ENCODE measurements around the gene MIDN. TPM values are rescaled to one million over a fixed set of nuclear protein-coding genes. Genes with fewer than 3 reads are reported as not detected.
A peak's percentile ranks its signal among the peaks of the same experiment; 100 is the strongest.

Gene MIDN
- total RNA-seq, 2 donors from 2014 or later, result 35.8 to 42.9 TPM

DNA sequence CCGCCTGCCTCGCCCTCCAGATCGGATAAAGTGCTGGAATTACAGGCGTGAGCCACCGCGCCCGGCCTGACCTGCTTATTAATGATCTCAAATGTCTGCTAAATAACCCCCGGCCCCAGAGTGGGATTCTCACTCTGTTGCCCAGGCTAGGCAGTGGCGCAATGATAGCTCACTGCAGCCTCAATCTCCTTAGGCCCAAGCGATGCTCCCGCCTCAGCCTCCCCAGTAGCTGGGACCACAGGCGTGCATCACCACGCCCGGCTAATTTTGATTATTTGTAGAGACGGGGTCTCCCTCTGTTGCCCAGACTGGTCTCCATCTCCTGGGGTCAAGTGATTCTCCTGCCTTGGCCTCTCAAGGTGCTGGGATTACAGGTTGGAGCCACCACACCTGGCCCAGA lies 7.5 kb upstream of the MIDN start:
- 67% methylated on average over 15 of the region's 15 CpGs for WGBS
- Histone ChIP-seq H3K4me3 (peak overlapping the region in 1 of 2 donors; percentile 83), H3K36me3 (no peaks in the 10 kb centered on the region), H3K4me1 (replicated peaks) (peaks cover 36% of the 10 kb centered on the region), H3K27ac (peak overlapping the region; percentile 89 to 90), H3K9me3 (no peaks in the 10 kb centered on the region), H3K27me3 (replicated peaks; ENCODE audit: insufficient read depth) (no peaks in the 10 kb centered on the region)
- intact Hi-C loops (cut with DNase I), result loop anchor here (10.0 kb wide), 1 partner anchor 206 kb away; no protein-coding TSS in a partner anchor
- TF ChIP-seq, protein P1, sequence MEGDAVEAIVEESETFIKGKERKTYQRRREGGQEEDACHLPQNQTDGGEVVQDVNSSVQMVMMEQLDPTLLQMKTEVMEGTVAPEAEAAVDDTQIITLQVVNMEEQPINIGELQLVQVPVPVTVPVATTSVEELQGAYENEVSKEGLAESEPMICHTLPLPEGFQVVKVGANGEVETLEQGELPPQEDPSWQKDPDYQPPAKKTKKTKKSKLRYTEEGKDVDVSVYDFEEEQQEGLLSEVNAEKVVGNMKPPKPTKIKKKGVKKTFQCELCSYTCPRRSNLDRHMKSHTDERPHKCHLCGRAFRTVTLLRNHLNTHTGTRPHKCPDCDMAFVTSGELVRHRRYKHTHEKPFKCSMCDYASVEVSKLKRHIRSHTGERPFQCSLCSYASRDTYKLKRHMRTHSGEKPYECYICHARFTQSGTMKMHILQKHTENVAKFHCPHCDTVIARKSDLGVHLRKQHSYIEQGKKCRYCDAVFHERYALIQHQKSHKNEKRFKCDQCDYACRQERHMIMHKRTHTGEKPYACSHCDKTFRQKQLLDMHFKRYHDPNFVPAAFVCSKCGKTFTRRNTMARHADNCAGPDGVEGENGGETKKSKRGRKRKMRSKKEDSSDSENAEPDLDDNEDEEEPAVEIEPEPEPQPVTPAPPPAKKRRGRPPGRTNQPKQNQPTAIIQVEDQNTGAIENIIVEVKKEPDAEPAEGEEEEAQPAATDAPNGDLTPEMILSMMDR (IDR thresholded peaks at IDR 0.05), result no peak
- TF ChIP-seq POLR2AphosphoS5 (IDR thresholded peaks at IDR 0.05) (no peak), POLR2A (IDR thresholded peaks at IDR 0.05) (no peak)
- DNase-seq (ENCODE audit: low spot score), result no peak

DNA sequence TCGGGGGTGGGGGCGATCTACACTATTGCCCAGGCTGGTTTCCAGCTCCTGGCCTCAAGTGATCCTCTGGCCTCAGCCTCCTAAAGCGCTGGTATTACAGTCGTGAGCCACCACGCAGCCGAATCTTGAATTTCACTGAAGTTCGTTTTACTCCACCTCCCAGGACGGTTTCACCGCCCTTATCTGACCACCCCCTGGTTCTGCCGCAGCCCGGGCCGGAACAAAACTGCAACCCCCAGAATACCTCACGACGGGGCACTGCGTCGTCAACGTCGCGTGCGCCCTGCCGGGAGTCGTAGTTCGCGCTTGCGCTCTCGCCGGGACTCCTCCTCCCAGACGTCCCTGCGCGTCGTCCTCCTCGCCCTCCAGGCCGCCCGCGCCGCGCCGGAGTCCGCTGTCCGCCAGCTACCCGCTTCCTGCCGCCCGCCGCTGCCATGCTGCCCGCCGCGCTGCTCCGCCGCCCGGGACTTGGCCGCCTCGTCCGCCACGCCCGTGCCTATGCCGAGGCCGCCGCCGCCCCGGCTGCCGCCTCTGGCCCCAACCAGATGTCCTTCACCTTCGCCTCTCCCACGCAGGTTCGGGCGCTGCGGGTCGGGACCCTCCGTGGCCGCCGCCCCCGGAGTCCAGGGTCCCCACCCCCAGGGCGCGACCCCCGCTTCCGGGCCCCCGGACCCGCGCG lies 6.8 kb upstream of the MIDN start, which contains the start of gene ATP5F1D:
ATP5F1D (plus strand) TSS at position 335 of the 679 bp plus-strand sequence; CDS start at position 435, 100 bp downstream.
- Histone ChIP-seq H3K4me1 (replicated peaks) (peaks cover 42% of the 10 kb centered on the region), H3K27ac (peak within 1 kb of the TSS; percentile 89 to 90), H3K36me3 (no peaks in the 10 kb centered on the region), H3K4me3 (peak within 1 kb of the TSS; percentile 83 to 92), H3K9me3 (no peaks in the 10 kb centered on the region), H3K27me3 (replicated peaks; ENCODE audit: insufficient read depth) (no peaks in the 10 kb centered on the region)
- intact Hi-C loops (cut with DNase I), result loop anchor here (10.0 kb wide), 1 partner anchor 207 kb away; no protein-coding TSS in a partner anchor
- peak; percentile 92 for DNase-seq (ENCODE audit: low spot score)
- 1% methylated on average over 69 of the region's 79 CpGs for WGBS
- TF ChIP-seq POLR2A (IDR thresholded peaks at IDR 0.05) (peak; percentile 77), POLR2AphosphoS5 (IDR thresholded peaks at IDR 0.05) (peak; percentile 96)
- TF ChIP-seq, protein P1 (IDR thresholded peaks at IDR 0.05), result peak in 2 of 4 experiments; percentile 35 to 37

DNA sequence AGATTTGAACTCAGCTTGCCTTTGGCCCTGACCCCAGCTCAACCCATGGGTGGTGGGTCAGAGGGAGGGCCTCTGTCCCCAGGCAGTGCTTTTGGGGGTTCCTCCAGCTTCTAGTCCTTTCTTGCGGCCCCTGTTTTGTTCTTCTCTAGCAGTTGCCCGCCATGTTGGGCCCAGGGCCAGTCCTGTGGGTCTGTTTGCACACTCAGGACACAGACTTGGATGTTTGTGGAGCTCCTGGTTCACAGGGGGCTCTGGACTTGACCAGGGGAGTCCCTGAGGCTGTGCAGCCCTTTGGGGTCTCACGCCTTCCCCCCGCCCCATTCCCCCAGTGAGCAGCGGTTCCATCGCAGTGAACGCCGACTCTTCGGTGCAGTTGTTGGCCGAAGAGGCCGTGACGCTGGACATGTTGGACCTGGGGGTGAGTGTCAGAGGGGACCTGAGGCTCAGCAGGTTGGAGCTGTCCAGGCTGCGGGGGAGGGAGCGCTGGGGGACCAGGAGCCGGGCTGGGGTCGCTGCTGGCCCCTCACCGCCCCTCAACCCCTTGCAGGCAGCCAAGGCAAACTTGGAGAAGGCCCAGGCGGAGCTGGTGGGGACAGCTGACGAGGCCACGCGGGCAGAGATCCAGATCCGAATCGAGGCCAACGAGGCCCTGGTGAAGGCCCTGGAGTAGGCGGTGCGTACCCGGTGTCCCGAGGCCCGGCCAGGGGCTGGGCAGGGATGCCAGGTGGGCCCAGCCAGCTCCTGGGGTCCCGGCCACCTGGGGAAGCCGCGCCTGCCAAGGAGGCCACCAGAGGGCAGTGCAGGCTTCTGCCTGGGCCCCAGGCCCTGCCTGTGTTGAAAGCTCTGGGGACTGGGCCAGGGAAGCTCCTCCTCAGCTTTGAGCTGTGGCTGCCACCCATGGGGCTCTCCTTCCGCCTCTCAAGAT lies 4.4 kb upstream of the MIDN start:
- peak; percentile 79 for TF ChIP-seq POLR2AphosphoS5 (IDR thresholded peaks at IDR 0.05)
- TF ChIP-seq, protein P1 (IDR thresholded peaks at IDR 0.05), result peak; percentile 94 to 99 (median 98)
- no peak for TF ChIP-seq POLR2A (IDR thresholded peaks at IDR 0.05)
- H3K9me3 ChIP-seq, result no peaks in the 10 kb centered on the region
- peak; percentile 87 for DNase-seq (ENCODE audit: low spot score)
- H3K27ac ChIP-seq, result peak overlapping the region; percentile 91 to 100
- H3K27me3 ChIP-seq (replicated peaks; ENCODE audit: insufficient read depth), result no peaks in the 10 kb centered on the region
- H3K4me3 ChIP-seq, result peak overlapping the region in 1 of 2 donors; percentile 4
- 30% methylated on average over 31 of the region's 33 CpGs for WGBS
- intact Hi-C loops (cut with DNase I), result loop anchor here (1.0 to 10.0 kb wide), 2 partner anchors 22 to 209 kb away; no protein-coding TSS in a partner anchor
- peaks cover 42% of the 10 kb centered on the region for H3K4me1 ChIP-seq (replicated peaks)
- H3K36me3 ChIP-seq, result no peaks in the 10 kb centered on the region

DNA sequence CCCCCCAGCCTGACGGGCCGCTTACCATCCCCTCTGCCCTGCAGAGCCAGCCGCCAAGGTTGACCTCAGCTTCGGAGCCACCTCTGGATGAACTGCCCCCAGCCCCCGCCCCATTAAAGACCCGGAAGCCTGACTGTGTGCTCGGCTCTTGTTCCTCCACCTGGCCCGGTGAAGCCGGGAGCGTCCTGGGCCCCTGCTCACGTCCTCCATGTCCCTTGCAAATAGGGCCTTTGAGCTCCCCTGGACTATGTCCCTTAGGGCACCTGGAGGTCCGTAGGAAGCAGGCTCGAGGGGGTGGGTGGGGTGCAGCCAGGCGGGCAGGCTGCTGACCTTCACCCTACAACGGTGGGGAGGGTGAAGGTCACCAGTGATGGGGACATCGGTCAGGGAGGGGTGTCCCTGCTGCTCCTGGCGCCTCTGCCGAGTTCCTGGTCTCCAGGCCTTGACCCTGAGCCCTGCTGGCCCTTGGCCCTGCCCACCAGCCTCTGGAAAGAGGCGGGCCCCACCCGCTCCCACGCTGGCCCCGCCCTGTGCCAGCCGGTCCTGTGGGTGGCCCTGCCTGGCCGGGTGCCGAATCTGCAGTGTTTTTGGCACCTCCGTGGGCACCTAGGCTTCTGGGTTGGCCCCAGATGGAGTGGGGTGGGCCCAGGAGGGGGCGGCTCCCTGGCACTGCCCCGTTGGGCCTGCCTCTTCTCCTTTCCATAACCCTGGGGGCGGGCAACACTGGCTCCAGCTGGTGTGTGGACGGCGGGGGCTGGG lies 3.5 kb upstream of the MIDN start:
- WGBS, result 11% methylated on average over 21 of the region's 31 CpGs
- DNase-seq (ENCODE audit: low spot score), result peak; percentile 56
- peaks cover 42% of the 10 kb centered on the region for H3K4me1 ChIP-seq (replicated peaks)
- no peaks in the 10 kb centered on the region for H3K36me3 ChIP-seq
- peak overlapping the region in 1 of 2 donors; percentile 4 for H3K4me3 ChIP-seq
- intact Hi-C loops (cut with DNase I), result loop anchor here (1.0 to 10.0 kb wide), 2 partner anchors 21 to 210 kb away; no protein-coding TSS in a partner anchor
- TF ChIP-seq POLR2AphosphoS5 (IDR thresholded peaks at IDR 0.05) (peak; percentile 12), POLR2A (IDR thresholded peaks at IDR 0.05) (peak; percentile 24)
- TF ChIP-seq, protein P1 (IDR thresholded peaks at IDR 0.05), result no peak
- no peaks in the 10 kb centered on the region for H3K9me3 ChIP-seq
- peak overlapping the region; percentile 91 to 100 for H3K27ac ChIP-seq
- H3K27me3 ChIP-seq (replicated peaks; ENCODE audit: insufficient read depth), result no peaks in the 10 kb centered on the region
